CD4-positive, alpha-beta memory T cell (primary cell): ENCODE measurements around the gene TMX3. TPM values are rescaled to one million over a fixed set of nuclear protein-coding genes. Genes with fewer than 3 reads are reported as not detected.

ENCODE experiments used
- CTCF ChIA-PET: fragments of 350-600 bp; sonication (Branson Sonifier 250); formaldehyde crosslinking; loops from one replicate; lab custom pipeline; 2021; ENCODE audit warnings: inconsistent platforms; ENCODE audit not compliant: partially characterized antibody; lab: Charles Lee
- POLR2A ChIA-PET: fragments of 350-600 bp; sonication (Branson Sonifier 250); formaldehyde crosslinking; loops from one replicate; lab custom pipeline; 2021; ENCODE audit not compliant: partially characterized antibody; lab: Charles Lee
- DNase-seq, 5 donors: peaks; one replicate each; pipeline versions ENCODE4 v3.0.0 to v3.0.0-alpha.2; 2020 to 2022; ENCODE audit warnings: mixed read lengths in 1 of 5
- H3K27ac ChIP-seq: one replicate; pipeline ENCODE4 v1.7.0; 2013; ENCODE audit warnings: low read depth, low read length
- H3K27me3 ChIP-seq: 2 replicates; pipeline ENCODE4 v1.7.0; 2013; ENCODE audit warnings: mild to moderate bottlenecking, low read length, moderate library complexity; ENCODE audit not compliant: insufficient read depth
- H3K36me3 ChIP-seq: 2 replicates; pipeline ENCODE4 v1.7.0; 2013; ENCODE audit warnings: mild to moderate bottlenecking, low read length, moderate library complexity; ENCODE audit not compliant: insufficient read depth
- H3K4me1 ChIP-seq: 2 replicates; pipeline ENCODE4 v1.7.0; 2013; ENCODE audit warnings: mild to moderate bottlenecking, low read length, moderate library complexity; ENCODE audit not compliant: insufficient read depth
- H3K4me3 ChIP-seq, 2 donors: one replicate each; pipeline ENCODE4 v1.7.0; 2013; ENCODE audit warnings: low read length in 2 of 2, mild to moderate bottlenecking in 1 of 2
- H3K9me3 ChIP-seq, 2 donors: one replicate each; pipeline ENCODE4 v1.7.0; 2013; ENCODE audit warnings: low read length in 2 of 2, control low read depth in 1 of 2; ENCODE audit not compliant: control insufficient read depth in 1 of 2
- H3K27ac Mint-ChIP-seq, 7 donors: one replicate each; pipeline ENCODE4 v1.8.0; 2020 to 2021; ENCODE audit warnings: mixed read lengths in 7 of 7, mild to moderate bottlenecking in 6 of 7, inconsistent platforms in 3 of 7, moderate library complexity in 3 of 7
- H3K27me3 Mint-ChIP-seq, 2 donors: one replicate each; pipeline ENCODE4 v1.8.0; 2020 to 2021; ENCODE audit warnings: mixed read lengths in 2 of 2
- H3K36me3 Mint-ChIP-seq, 2 donors: one replicate each; pipeline ENCODE4 v1.8.0; 2020 to 2021; ENCODE audit warnings: mixed read lengths in 2 of 2, inconsistent platforms in 1 of 2, mild to moderate bottlenecking in 1 of 2
- H3K4me1 Mint-ChIP-seq, 4 donors: one replicate each; pipeline ENCODE4 v1.8.0; 2020 to 2021; ENCODE audit warnings: mixed read lengths in 4 of 4, mild to moderate bottlenecking in 1 of 4
- H3K4me3 Mint-ChIP-seq, 8 donors: one replicate each; pipeline ENCODE4 v1.8.0; 2020 to 2021; ENCODE audit warnings: mixed read lengths in 8 of 8, mild to moderate bottlenecking in 7 of 8, moderate library complexity in 6 of 8, inconsistent platforms in 3 of 8
- H3K9me3 Mint-ChIP-seq, 8 donors: one replicate each; pipeline ENCODE4 v1.8.0; 2020 to 2021; ENCODE audit warnings: mixed read lengths in 8 of 8, mild to moderate bottlenecking in 5 of 8, inconsistent platforms in 3 of 8, moderate library complexity in 1 of 8
- intact Hi-C: fragments of 100-400 bp; cut with micrococcal nuclease; formaldehyde crosslinking; loops from one replicate; pipeline ENCODE4 v1.15.1; 2023
- polyA plus RNA-seq, 2 donors: library from polyadenylated mRNA; unstranded; fragments of 300-500 nt; fragmentation: Illumina TruSeq; gene quantifications; one replicate each; pipeline ENCODE4 v1.2.3, GENCODE V29; 2021
- total RNA-seq, 2 experiments: library from RNA; stranded (reverse); gene quantifications; one replicate each; pipeline ENCODE4 v1.2.3, GENCODE V29; 2021

The TMX3 gene
- total and polyA plus RNA-seq, 4 experiments from 2014 or later = 19.2 to 73.6 (median 43.8) TPM

DNA sequence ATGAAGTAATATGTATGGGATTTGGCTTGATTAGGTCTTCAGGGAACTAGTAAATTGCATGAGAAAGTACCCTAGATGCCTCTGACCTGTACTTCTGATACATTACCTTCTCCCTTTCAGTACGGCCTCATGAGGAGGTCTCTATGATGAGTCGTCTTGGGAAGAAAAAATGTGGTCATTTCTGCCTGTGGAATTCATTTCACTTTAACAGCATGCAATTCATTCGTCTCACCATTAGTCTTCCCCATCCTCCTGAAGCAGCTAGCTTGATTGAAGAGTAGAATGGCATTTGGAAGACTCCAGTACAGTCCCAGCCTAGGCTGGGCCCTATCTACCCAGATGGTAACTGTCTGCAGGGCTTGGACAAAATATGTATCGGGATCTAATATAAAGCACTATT lies 52.2 kb downstream of the TMX3 start:
- no peaks in the 10 kb centered on the region for H3K9me3 ChIP-seq
- H3K9me3 Mint-ChIP-seq = no peaks in the 10 kb centered on the region
- no peak overlapping the region for H3K4me3 Mint-ChIP-seq
- H3K36me3 ChIP-seq = no peaks in the 10 kb centered on the region
- H3K36me3 Mint-ChIP-seq = no peaks in the 10 kb centered on the region
- no peak for DNase-seq
- CTCF ChIA-PET = interaction anchor here (1.0 to 2.0 kb wide), 3 partner anchors 9 to 1445 kb away, joined by 3 to 6 read pairs (median 5); no protein-coding TSS in a partner anchor
- no peak overlapping the region for H3K27ac Mint-ChIP-seq
- intact Hi-C loops = no loop called here
- H3K27me3 Mint-ChIP-seq = peaks cover 0 to 1% of the 10 kb centered on the region in 2 donors
- POLR2A ChIA-PET = no interaction called here
- no peak overlapping the region for H3K27ac ChIP-seq
- no peak overlapping the region for H3K4me3 ChIP-seq
- no peaks in the 10 kb centered on the region for H3K4me1 ChIP-seq
- H3K27me3 ChIP-seq = no peaks in the 10 kb centered on the region
- no peaks in the 10 kb centered on the region for H3K4me1 Mint-ChIP-seq

DNA sequence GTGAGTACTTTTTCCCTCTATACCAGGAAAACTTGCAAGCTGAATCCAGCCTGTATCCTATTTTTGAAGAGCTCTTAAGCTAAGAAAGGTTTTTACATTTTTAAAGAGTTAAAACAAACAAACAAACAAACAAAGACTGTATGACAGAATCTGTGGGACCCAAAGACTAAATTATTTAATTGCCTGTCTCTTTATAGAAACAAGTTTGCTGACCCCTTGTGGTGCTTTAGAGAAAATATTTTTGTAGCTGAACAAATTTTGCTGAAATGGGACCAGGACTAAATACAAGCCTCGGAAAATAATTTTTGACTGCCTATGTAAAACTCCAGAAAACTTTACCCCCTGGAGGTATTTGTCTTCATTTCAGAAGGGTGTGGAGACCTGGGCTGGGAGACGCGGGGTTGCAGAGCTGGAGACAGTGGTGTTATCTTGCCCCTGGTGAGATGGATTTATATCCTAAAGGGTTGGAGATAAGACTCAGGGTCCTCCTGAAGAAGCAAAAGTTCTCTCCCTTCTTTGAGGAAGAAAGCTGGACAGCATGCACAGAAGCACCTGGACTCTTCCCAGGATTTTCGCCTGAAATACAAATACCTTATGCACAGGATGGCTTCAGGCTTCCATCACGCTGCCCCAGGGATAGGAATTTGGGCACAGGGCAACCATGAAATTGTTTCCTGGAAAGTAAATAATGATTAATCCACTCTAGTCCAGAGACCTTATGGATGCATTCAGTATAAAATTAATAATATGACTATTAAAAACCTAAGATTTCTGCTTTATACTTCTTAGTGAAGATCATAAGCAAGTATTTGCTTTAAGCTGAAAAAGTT lies 54.3 kb downstream of the TMX3 start:
- DNase-seq = peak in 4 of 5 donors; percentile 18 to 31 (median 27)
- ChIA-PET POLR2A (interaction anchor here (1.1 kb wide), 1 partner anchor 10 kb away, joined by 3 read pairs; no protein-coding TSS in a partner anchor), CTCF (interaction anchor here (0.6 to 4.5 kb wide), 18 partner anchors 9 to 1448 kb away, joined by 3 to 29 read pairs (median 4); no protein-coding TSS in a partner anchor)
- intact Hi-C loops = loop anchor here (1.0 kb wide), 2 partner anchors 1144 to 1443 kb away; partner anchors contain the start of gene DSEL
- no peaks in the 10 kb centered on the region for H3K36me3 Mint-ChIP-seq
- Histone ChIP-seq H3K4me1 (no peaks in the 10 kb centered on the region), H3K27me3 (no peaks in the 10 kb centered on the region), H3K27ac (no peak overlapping the region), H3K36me3 (no peaks in the 10 kb centered on the region), H3K9me3 (no peaks in the 10 kb centered on the region), H3K4me3 (no peak overlapping the region)
- H3K4me3 Mint-ChIP-seq = no peak overlapping the region
- H3K27ac Mint-ChIP-seq = no peak overlapping the region
- H3K9me3 Mint-ChIP-seq = no peaks in the 10 kb centered on the region
- H3K27me3 Mint-ChIP-seq = peaks cover 0 to 1% of the 10 kb centered on the region in 2 donors
- no peaks in the 10 kb centered on the region for H3K4me1 Mint-ChIP-seq

DNA sequence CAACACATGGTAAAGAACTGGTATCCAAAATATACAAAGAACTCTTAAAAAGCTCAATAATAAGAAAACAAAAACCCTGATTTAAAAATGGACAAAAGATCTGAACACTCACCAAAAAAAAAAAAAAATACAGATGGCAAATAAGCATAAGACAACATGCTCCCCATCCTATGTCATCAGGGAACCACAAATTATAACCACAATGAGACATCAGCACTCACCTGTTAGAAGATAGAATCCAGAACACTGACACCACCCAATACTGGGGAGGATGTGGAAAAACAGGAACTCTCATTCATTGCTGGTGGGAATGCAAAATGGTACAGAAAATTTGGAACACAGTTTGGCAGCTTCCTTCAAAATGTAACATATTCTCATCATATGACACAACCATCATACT lies 66.7 kb downstream of the TMX3 start:
- Histone ChIP-seq H3K9me3 (no peaks in the 10 kb centered on the region), H3K36me3 (no peaks in the 10 kb centered on the region), H3K27me3 (no peaks in the 10 kb centered on the region), H3K4me3 (no peak overlapping the region), H3K4me1 (no peaks in the 10 kb centered on the region), H3K27ac (no peak overlapping the region)
- ChIA-PET POLR2A (no interaction called here), CTCF (interaction anchor here (3.3 kb wide), 1 partner anchor 12 kb away, joined by 19 read pairs; no protein-coding TSS in a partner anchor)
- Mint-ChIP-seq H3K4me3 (no peak overlapping the region), H3K27me3 (peaks cover 15 to 25% of the 10 kb centered on the region in 2 donors), H3K36me3 (no peaks in the 10 kb centered on the region), H3K9me3 (no peaks in the 10 kb centered on the region), H3K4me1 (no peaks in the 10 kb centered on the region), H3K27ac (no peak overlapping the region)
- DNase-seq = no peak
- intact Hi-C loops = no loop called here

DNA sequence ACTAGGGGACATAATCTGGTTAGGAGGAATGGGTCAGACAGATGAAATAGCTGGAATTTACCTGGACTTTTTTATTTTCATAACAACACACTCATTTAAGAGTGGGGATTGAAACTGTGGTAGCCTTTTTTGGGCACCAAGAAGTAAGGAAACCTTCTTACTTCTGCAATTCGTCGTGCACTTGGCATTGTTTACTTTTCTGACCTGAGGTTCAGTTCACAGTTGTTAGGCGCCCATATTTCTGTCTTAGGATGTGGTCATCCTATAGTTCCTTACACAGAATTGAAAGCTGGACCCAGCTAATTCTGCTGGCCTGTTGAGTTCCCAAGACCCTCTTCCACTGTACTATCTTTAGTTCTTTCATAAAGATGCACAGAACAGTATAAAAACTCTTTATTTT lies 72.9 kb downstream of the TMX3 start:
- Histone ChIP-seq H3K27me3 (no peaks in the 10 kb centered on the region), H3K27ac (no peak overlapping the region), H3K4me1 (no peaks in the 10 kb centered on the region), H3K9me3 (no peaks in the 10 kb centered on the region), H3K36me3 (no peaks in the 10 kb centered on the region), H3K4me3 (no peak overlapping the region)
- H3K27ac Mint-ChIP-seq = no peak overlapping the region
- peaks cover 23 to 25% of the 10 kb centered on the region in 2 donors for H3K27me3 Mint-ChIP-seq
- intact Hi-C loops = no loop called here
- DNase-seq = no peak
- no peak overlapping the region for H3K4me3 Mint-ChIP-seq
- no peaks in the 10 kb centered on the region for H3K4me1 Mint-ChIP-seq
- H3K9me3 Mint-ChIP-seq = peaks cover 0 to 9% (median 6%) of the 10 kb centered on the region in 8 donors
- H3K36me3 Mint-ChIP-seq = no peaks in the 10 kb centered on the region
- ChIA-PET CTCF (no interaction called here), POLR2A (no interaction called here)

DNA sequence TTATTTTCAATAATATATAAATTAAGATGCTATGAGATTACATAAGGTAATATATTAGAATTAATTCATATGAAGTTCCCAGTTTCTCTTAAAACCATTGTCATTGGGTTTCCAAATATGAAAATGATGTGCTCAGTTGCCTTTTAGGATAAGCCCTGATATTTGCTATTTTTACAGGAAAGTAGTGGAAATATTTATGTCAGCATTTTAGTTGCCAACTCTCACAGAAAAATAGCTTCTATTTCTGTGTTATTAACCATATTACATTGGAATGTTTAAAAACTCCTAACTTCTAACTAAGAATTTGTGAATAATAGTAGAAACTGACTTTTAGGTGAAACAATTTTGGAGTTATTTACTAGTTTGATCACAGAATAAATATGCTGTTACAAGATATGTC lies 74.0 kb downstream of the TMX3 start:
- Mint-ChIP-seq H3K36me3 (no peaks in the 10 kb centered on the region), H3K27ac (no peak overlapping the region), H3K4me3 (no peak overlapping the region), H3K27me3 (peaks cover 16 to 26% of the 10 kb centered on the region in 2 donors), H3K4me1 (no peaks in the 10 kb centered on the region), H3K9me3 (peaks cover 0 to 10% (median 6%) of the 10 kb centered on the region in 8 donors)
- ChIA-PET POLR2A (no interaction called here), CTCF (no interaction called here)
- Histone ChIP-seq H3K4me3 (no peak overlapping the region), H3K9me3 (no peaks in the 10 kb centered on the region), H3K27me3 (no peaks in the 10 kb centered on the region), H3K4me1 (no peaks in the 10 kb centered on the region), H3K36me3 (no peaks in the 10 kb centered on the region), H3K27ac (no peak overlapping the region)
- DNase-seq = no peak
- intact Hi-C loops = no loop called here

DNA sequence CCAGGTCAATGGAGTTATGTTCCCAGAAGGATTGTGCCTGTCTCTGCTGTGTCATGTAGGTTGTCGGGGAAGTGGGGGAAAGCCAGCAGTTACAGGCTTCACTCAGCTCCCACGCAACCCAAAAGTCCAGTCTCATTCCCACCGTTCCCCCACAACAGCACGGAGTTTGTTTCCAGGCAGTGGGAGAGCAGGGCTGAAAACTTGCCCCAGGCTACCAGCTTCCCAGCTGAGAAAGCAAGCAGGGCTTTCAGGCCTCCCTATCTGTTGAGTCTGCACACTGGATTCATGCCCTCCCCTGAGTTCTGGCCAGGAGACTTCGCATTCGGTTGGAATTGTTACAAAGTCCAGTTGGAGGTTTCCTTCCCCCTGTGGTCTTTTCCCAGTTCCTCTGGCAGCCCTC lies 76.3 kb downstream of the TMX3 start:
- intact Hi-C loops = no loop called here
- no peak for DNase-seq
- H3K4me1 Mint-ChIP-seq = no peaks in the 10 kb centered on the region

DNA sequence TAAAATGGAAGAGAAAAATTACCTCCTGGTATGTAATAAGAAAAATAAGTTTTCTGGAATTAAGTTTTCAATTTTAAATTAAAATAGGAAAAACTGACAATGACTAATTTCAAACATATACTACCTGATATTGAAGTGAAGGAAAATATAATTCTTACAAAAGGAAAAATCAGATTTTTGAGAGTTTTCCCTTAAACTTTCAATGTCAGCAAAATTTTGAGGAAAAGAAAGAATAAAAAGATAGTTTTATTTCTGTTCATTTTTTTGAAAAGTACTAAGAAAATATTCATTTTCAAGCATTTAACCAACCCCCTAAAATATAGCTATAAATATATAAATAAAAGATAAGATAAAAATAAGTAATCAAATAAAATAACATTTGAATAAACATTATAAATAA lies 87.1 kb downstream of the TMX3 start:
- intact Hi-C loops = no loop called here

More for the DNA sequence above, 76.3 kb downstream of the TMX3 start:
- Histone ChIP-seq H3K36me3 (no peaks in the 10 kb centered on the region), H3K27me3 (no peaks in the 10 kb centered on the region), H3K4me3 (no peak overlapping the region), H3K9me3 (no peaks in the 10 kb centered on the region), H3K27ac (no peak overlapping the region), H3K4me1 (no peaks in the 10 kb centered on the region)
- H3K27ac Mint-ChIP-seq = no peak overlapping the region
- no peaks in the 10 kb centered on the region for H3K36me3 Mint-ChIP-seq
- ChIA-PET CTCF (no interaction called here), POLR2A (no interaction called here)
- peaks cover 0 to 10% (median 6%) of the 10 kb centered on the region in 8 donors for H3K9me3 Mint-ChIP-seq
- H3K4me3 Mint-ChIP-seq = no peak overlapping the region
- peaks cover 9 to 23% of the 10 kb centered on the region in 2 donors for H3K27me3 Mint-ChIP-seq

More for the DNA sequence above, 87.1 kb downstream of the TMX3 start:
- no peak overlapping the region for H3K27ac Mint-ChIP-seq
- ChIA-PET CTCF (interaction anchor here (1.4 kb wide), 1 partner anchor 31 kb away, joined by 3 read pairs; no protein-coding TSS in a partner anchor), POLR2A (no interaction called here)
- no peak overlapping the region for H3K27ac ChIP-seq
- H3K36me3 ChIP-seq = no peaks in the 10 kb centered on the region
- no peaks in the 10 kb centered on the region for H3K27me3 ChIP-seq
- no peaks in the 10 kb centered on the region for H3K4me1 Mint-ChIP-seq
- peaks cover 2 to 5% of the 10 kb centered on the region in 2 donors for H3K27me3 Mint-ChIP-seq
- H3K36me3 Mint-ChIP-seq = no peaks in the 10 kb centered on the region
- no peak for DNase-seq
- no peak overlapping the region for H3K4me3 ChIP-seq
- H3K9me3 Mint-ChIP-seq = no peaks in the 10 kb centered on the region
- no peak overlapping the region for H3K4me3 Mint-ChIP-seq
- H3K9me3 ChIP-seq = no peaks in the 10 kb centered on the region
- H3K4me1 ChIP-seq = no peaks in the 10 kb centered on the region
